Loucy (cell line): ENCODE results near the gene RAB31.

Experiments used
- H2AFZ ChIP-seq: fragments of 200-600 bp; sonication (generic); 2 replicates; pipeline ENCODE4 v1.6.0; 2016; ENCODE audit warnings: antibody characterized with exemption, mild to moderate bottlenecking, low read length, moderate library complexity
- H3F3A ChIP-seq: fragments of 200-600 bp; 2 replicates; pipeline ENCODE4 v1.6.0; 2016; ENCODE audit warnings: antibody characterized with exemption, low read depth, mild to moderate bottlenecking
- H3K27me3 ChIP-seq: fragments of 200-600 bp; sonication (generic); 2 replicates; pipeline ENCODE4 v1.6.1; 2014; ENCODE audit warnings: low read length, mild to moderate bottlenecking; ENCODE audit not compliant: insufficient read depth, poor library complexity, severe bottlenecking
- H3K36me3 ChIP-seq: fragments of 200-600 bp; sonication (generic); 2 replicates; pipeline ENCODE4 v1.6.1; 2016; ENCODE audit warnings: low read length; ENCODE audit not compliant: insufficient read depth
- H3K4me1 ChIP-seq: fragments of 200-600 bp; sonication (generic); 2 replicates; pipeline ENCODE4 v1.5.1; 2014; ENCODE audit warnings: low read length, mild to moderate bottlenecking; ENCODE audit not compliant: insufficient read depth, poor library complexity, severe bottlenecking
- H3K4me2 ChIP-seq: fragments of 200-600 bp; sonication (generic); 2 replicates; pipeline ENCODE4 v1.6.0; 2014; ENCODE audit warnings: antibody characterized with exemption, low read length, low read depth, mild to moderate bottlenecking; ENCODE audit not compliant: poor library complexity, severe bottlenecking
- H3K4me3 ChIP-seq: fragments of 200-600 bp; sonication (generic); 2 replicates; pipeline ENCODE4 v1.5.1; 2014; ENCODE audit warnings: low read length, mild to moderate bottlenecking, mixed read lengths; ENCODE audit not compliant: poor library complexity, severe bottlenecking
- H3K79me2 ChIP-seq: fragments of 200-600 bp; sonication (generic); 2 replicates; pipeline ENCODE4 v1.6.1; 2014; ENCODE audit warnings: low read length; ENCODE audit not compliant: insufficient read depth
- H3K9ac ChIP-seq: fragments of 200-600 bp; sonication (generic); 2 replicates; pipeline ENCODE4 v1.6.0; 2014; ENCODE audit warnings: mild to moderate bottlenecking, low read depth, low read length, moderate library complexity; ENCODE audit not compliant: poor library complexity, severe bottlenecking
- H3K9me2 ChIP-seq: fragments of 200-600 bp; sonication (generic); replicated peaks from 2 replicates; pipeline ENCODE4 v1.6.1; 2016; ENCODE audit warnings: low read depth, low read length, mixed read lengths
- H3K9me3 ChIP-seq: fragments of 200-600 bp; sonication (generic); 2 replicates; pipeline ENCODE4 v1.6.1; 2014; ENCODE audit warnings: mild to moderate bottlenecking, antibody characterized with exemption, low read length, low read depth; ENCODE audit not compliant: insufficient read depth
- H4K20me1 ChIP-seq: fragments of 200-600 bp; sonication (generic); 2 replicates; pipeline ENCODE4 v1.6.0; 2014; ENCODE audit warnings: antibody characterized with exemption, low read length, mild to moderate bottlenecking; ENCODE audit not compliant: insufficient read depth, poor library complexity, severe bottlenecking
- CTCF ChIP-seq: fragments of 200-600 bp; sonication (generic); conservative IDR thresholded peaks from 2 replicates; pipeline ENCODE4 v1.5.1; 2014; ENCODE audit warnings: mild to moderate bottlenecking, antibody characterized with exemption, low read length
- EZH2phosphoT487 ChIP-seq: fragments of 200-600 bp; IDR thresholded peaks from 2 replicates; pipeline ENCODE4 v1.6.1; 2018; ENCODE audit warnings: antibody characterized with exemption, mild to moderate bottlenecking, moderate library complexity, borderline replicate concordance

RAB31 gene

GRCh38 chr18:9775178-9775577, 67.1 kb downstream of the RAB31 start:
- no peak overlapping the region for H2AFZ ChIP-seq
- H3K79me2 ChIP-seq, result no peaks in the 10 kb centered on the region
- no peaks in the 10 kb centered on the region for H3K27me3 ChIP-seq
- no peaks in the 10 kb centered on the region for H3K9me2 ChIP-seq
- H3F3A ChIP-seq, result no peaks in the 10 kb centered on the region
- no peak overlapping the region for H3K4me3 ChIP-seq
- no peaks in the 10 kb centered on the region for H4K20me1 ChIP-seq
- H3K9me3 ChIP-seq, result no peaks in the 10 kb centered on the region
- TF ChIP-seq EZH2phosphoT487 (no peak), CTCF (no peak)
- no peak overlapping the region for H3K4me2 ChIP-seq
- H3K36me3 ChIP-seq, result no peaks in the 10 kb centered on the region
- H3K9ac ChIP-seq, result no peak overlapping the region
- no peaks in the 10 kb centered on the region for H3K4me1 ChIP-seq

GRCh38 chr18:9779630-9780029, 71.5 kb downstream of the RAB31 start:
- no peak overlapping the region for H2AFZ ChIP-seq
- H4K20me1 ChIP-seq, result no peaks in the 10 kb centered on the region
- H3K4me3 ChIP-seq, result no peak overlapping the region
- no peak overlapping the region for H3K4me2 ChIP-seq
- H3K27me3 ChIP-seq, result no peaks in the 10 kb centered on the region
- H3K9me3 ChIP-seq, result no peaks in the 10 kb centered on the region
- H3K79me2 ChIP-seq, result no peaks in the 10 kb centered on the region
- no peaks in the 10 kb centered on the region for H3F3A ChIP-seq
- TF ChIP-seq EZH2phosphoT487 (no peak), CTCF (no peak)
- H3K36me3 ChIP-seq, result no peaks in the 10 kb centered on the region
- no peaks in the 10 kb centered on the region for H3K4me1 ChIP-seq
- no peaks in the 10 kb centered on the region for H3K9me2 ChIP-seq
- no peak overlapping the region for H3K9ac ChIP-seq

DNA sequence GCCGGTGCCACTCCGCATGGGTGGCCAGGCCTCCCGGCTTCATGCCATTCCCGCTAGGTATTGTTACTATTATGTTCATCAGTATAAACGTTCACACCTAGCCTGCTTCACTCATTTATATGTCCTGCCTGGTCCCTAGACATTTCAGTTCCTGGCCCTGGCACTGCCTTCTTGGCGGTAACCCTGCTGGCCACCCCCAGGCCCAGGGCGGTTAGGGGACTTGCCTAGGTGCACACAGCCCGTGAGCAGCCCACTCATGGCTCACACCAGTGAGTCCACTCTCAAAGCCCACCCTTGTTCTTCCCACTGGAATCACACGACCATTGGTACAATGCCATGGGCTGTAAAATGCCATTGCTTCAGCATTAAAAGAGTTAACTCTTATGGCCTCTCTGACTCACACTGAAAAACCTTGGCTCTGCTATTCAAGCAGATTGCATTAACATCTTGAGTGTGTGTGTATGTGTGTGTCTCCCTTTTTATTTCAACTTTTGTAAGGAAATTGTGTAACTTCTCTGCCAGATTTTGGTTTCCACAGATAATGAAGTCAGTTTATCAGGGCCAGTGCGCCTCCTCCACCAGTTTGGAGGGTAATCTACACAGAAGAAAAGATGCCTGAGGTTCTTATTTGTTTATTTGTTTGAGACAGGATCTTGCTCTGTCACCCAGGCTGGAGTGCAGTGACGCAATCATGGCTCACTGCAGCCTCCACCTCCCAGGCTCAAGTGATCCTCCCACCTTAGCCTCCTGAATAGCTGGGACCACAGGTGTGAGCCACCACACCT, 74.2 kb downstream of the RAB31 start:
- Histone ChIP-seq H3K4me1 (no peaks in the 10 kb centered on the region), H4K20me1 (no peaks in the 10 kb centered on the region), H3K9me2 (no peaks in the 10 kb centered on the region), H3K36me3 (no peaks in the 10 kb centered on the region), H2AFZ (no peak overlapping the region), H3K4me2 (no peak overlapping the region), H3K79me2 (no peaks in the 10 kb centered on the region), H3K9me3 (no peaks in the 10 kb centered on the region), H3K4me3 (no peak overlapping the region), H3K27me3 (no peaks in the 10 kb centered on the region), H3F3A (no peaks in the 10 kb centered on the region), H3K9ac (no peak overlapping the region)
- no peak for TF ChIP-seq CTCF
- no peak for TF ChIP-seq EZH2phosphoT487
